ENCODE results near the gene CDH23. TPM values are rescaled to one million over a fixed set of nuclear protein-coding genes. Genes with fewer than 3 reads are reported as not detected.
A peak's percentile ranks its signal among the peaks of the same experiment; 100 is the strongest.

Gene CDH23
- total and polyA plus RNA-seq, 12 donors = 1.7 to 20.2 (median 7.8) TPM

DNA sequence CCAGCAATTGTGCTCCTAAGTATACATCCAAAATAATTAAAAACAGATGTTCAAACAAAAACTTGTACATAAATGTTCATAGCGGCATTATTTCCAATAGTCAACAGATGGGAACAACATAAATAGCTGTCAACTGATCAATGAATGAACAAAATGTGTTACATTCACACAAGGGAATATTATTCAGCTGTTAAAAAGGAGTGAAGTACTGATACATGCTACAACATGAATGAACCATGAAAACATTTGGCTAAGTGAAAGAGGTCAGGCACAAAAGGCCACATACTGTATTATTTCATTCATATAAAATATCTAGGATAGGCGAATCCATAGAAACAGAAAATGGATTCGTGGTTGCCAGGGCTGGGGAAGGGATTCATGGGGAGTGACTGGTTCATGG lies 109.1 kb downstream of the CDH23 start:
- intact Hi-C loops (cut with DNase I) = no loop called here

GRCh38 chr10:71509444-71509843 lies 112.7 kb downstream of the CDH23 start:
- no peaks in the 10 kb centered on the region for H3K9me3 ChIP-seq (replicated peaks in 1 of 3)
- H3K36me3 ChIP-seq (replicated peaks in 1 of 2) = no peaks in the 10 kb centered on the region
- H3K4me3 ChIP-seq = no peak overlapping the region
- intact Hi-C loops (cut with DNase I) = no loop called here
- TF ChIP-seq POLR2A (IDR thresholded peaks at IDR 0.05) = no peak
- TF ChIP-seq, protein P1, sequence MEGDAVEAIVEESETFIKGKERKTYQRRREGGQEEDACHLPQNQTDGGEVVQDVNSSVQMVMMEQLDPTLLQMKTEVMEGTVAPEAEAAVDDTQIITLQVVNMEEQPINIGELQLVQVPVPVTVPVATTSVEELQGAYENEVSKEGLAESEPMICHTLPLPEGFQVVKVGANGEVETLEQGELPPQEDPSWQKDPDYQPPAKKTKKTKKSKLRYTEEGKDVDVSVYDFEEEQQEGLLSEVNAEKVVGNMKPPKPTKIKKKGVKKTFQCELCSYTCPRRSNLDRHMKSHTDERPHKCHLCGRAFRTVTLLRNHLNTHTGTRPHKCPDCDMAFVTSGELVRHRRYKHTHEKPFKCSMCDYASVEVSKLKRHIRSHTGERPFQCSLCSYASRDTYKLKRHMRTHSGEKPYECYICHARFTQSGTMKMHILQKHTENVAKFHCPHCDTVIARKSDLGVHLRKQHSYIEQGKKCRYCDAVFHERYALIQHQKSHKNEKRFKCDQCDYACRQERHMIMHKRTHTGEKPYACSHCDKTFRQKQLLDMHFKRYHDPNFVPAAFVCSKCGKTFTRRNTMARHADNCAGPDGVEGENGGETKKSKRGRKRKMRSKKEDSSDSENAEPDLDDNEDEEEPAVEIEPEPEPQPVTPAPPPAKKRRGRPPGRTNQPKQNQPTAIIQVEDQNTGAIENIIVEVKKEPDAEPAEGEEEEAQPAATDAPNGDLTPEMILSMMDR (IDR thresholded peaks at IDR 0.05) = no peak
- H3K27ac ChIP-seq = no peak overlapping the region
- WGBS, 4 donors = 49 to 79% (median 62%) methylated on average over 2 of the region's 2 CpGs
- no peaks in the 10 kb centered on the region for H3K27me3 ChIP-seq
- DNase-seq = no peak
- H3K4me1 ChIP-seq (replicated peaks in 1 of 2) = peaks cover 0 to 9% of the 10 kb centered on the region in 2 donors

More for the DNA sequence above, 109.1 kb downstream of the CDH23 start:
- 90 to 95% (median 93%) methylated on average over 3 of the region's 3 CpGs for WGBS, 4 donors
- TF ChIP-seq, protein P1 (IDR thresholded peaks at IDR 0.05) = no peak
- TF ChIP-seq POLR2A (IDR thresholded peaks at IDR 0.05) = no peak
- H3K27ac ChIP-seq = peak overlapping the region in 1 of 5 donors; percentile 50
- H3K36me3 ChIP-seq (replicated peaks in 1 of 2) = no peaks in the 10 kb centered on the region
- no peak for DNase-seq
- H3K4me1 ChIP-seq (replicated peaks in 1 of 2) = peaks cover 0 to 10% of the 10 kb centered on the region in 2 donors
- H3K9me3 ChIP-seq (replicated peaks in 1 of 3) = no peaks in the 10 kb centered on the region
- H3K27me3 ChIP-seq = no peaks in the 10 kb centered on the region
- H3K4me3 ChIP-seq = no peak overlapping the region

DNA sequence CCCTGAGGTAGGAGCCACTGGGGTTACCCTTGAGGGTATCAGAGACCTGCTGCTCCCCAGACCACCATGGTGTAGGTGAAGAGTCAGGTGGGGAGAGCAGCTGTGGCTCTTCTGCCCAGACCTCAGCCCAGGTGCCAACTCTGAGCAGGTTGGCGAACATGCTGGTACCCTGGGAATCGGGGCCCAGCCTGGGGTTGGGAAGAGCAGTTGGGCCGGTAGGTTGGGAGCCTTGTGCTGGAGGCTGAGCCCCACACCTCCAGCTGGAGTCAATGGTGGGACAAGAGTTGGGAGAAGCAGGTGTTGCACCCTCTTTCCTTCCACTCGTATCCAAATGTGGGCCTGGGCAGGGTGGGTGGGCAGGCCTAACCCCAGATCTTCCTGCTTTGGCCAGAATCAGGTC lies 114.5 kb downstream of the CDH23 start:
- TF ChIP-seq POLR2A (IDR thresholded peaks at IDR 0.05) = no peak
- TF ChIP-seq, protein P1 (IDR thresholded peaks at IDR 0.05) = no peak
- no peaks in the 10 kb centered on the region for H3K27me3 ChIP-seq
- no peak for DNase-seq
- H3K36me3 ChIP-seq (replicated peaks in 1 of 2) = no peaks in the 10 kb centered on the region
- H3K9me3 ChIP-seq (replicated peaks in 1 of 3) = no peaks in the 10 kb centered on the region
- intact Hi-C loops (cut with DNase I) = no loop called here
- H3K27ac ChIP-seq = no peak overlapping the region
- no peak overlapping the region for H3K4me3 ChIP-seq
- no peaks in the 10 kb centered on the region for H3K4me1 ChIP-seq (replicated peaks in 1 of 2)
- WGBS, 4 donors = 86 to 98% (median 93%) methylated on average over 4 of the region's 4 CpGs

DNA sequence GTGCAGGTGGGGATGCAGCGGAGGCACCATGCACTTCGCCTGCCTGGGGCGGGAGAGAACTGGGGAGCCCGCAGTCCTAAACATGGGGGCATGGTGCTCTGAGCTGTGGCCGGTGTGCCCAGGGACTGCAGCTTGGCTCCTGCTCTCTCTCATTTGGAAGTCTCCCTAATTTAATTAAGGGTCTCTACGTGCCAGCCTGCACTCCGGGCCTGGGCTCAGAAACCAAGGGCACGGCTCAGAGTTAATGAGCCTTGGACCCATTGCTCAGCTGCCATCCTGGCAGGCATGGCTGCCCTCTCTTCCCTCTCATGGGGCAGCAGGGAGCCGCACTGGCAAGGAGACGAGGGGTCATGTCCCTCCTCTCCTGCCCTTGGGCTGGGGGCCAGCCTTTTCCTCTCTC lies 115.6 kb downstream of the CDH23 start:
- no peaks in the 10 kb centered on the region for H3K27me3 ChIP-seq
- H3K27ac ChIP-seq = no peak overlapping the region
- intact Hi-C loops (cut with DNase I) = no loop called here
- WGBS, 4 donors = 82 to 92% (median 85%) methylated on average over 8 to 10 of the region's 10 CpGs
- TF ChIP-seq POLR2A (IDR thresholded peaks at IDR 0.05) = no peak
- TF ChIP-seq, protein P1 (IDR thresholded peaks at IDR 0.05) = no peak
- no peak for DNase-seq
- no peak overlapping the region for H3K4me3 ChIP-seq
- no peaks in the 10 kb centered on the region for H3K36me3 ChIP-seq (replicated peaks in 1 of 2)
- no peaks in the 10 kb centered on the region for H3K4me1 ChIP-seq (replicated peaks in 1 of 2)
- no peaks in the 10 kb centered on the region for H3K9me3 ChIP-seq (replicated peaks in 1 of 3)

Measured in adrenal gland (tissue), 12 donors.